HG03460 (cell line): ENCODE measurements around the gene MGAT3.

Experiments
- ATAC-seq: cut with Tn5 transposase; IDR thresholded peaks from one replicate; pipeline ENCODE4 v1.9.1; 2021; ENCODE audit not compliant: unreplicated experiment

MGAT3 gene

DNA sequence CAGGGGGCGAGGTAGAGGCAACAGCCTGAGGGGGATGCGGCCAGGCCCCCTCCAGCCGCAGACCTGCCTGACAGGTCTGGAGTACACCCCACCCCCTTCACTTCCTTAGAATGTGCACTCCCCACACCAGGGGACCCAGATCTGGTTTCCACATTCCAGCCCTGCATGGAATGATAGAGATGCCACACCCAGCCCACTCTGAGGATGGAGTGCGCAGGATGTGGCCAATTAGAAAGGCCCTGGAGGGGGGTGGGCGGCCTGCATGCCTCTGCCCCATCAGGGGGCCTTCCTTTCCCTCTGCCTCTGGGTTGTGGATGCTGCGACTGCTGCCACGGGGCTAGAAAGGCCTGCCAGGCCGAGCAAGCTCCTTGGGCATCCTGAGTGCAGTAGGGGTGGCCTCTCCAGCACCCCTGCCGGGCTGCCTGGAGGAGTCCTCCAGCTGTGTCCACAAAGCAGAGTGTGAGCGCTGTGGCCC is 28.2 kb upstream of the MGAT3 start:
- ATAC-seq = no peak

DNA sequence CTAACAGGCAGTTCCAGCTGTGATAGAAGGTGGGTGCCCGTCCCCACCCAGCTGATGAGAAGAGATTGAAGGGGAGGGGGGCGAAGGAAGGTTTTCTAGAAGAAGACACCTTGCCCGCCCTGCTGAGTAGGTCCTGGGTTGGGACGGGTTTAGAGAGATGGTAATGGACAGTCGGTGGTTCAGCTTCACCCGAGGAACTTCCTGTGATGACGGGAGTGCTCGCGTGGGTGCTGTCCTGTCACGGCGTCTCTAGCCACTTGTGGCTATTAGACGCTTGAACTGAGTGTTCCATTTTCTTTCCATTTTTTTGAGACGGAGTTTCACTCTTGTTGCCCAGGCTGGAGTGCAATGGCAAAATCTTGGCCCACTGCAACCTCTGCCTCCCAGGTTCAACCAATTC is 27.6 kb upstream of the MGAT3 start:
- no peak for ATAC-seq

DNA sequence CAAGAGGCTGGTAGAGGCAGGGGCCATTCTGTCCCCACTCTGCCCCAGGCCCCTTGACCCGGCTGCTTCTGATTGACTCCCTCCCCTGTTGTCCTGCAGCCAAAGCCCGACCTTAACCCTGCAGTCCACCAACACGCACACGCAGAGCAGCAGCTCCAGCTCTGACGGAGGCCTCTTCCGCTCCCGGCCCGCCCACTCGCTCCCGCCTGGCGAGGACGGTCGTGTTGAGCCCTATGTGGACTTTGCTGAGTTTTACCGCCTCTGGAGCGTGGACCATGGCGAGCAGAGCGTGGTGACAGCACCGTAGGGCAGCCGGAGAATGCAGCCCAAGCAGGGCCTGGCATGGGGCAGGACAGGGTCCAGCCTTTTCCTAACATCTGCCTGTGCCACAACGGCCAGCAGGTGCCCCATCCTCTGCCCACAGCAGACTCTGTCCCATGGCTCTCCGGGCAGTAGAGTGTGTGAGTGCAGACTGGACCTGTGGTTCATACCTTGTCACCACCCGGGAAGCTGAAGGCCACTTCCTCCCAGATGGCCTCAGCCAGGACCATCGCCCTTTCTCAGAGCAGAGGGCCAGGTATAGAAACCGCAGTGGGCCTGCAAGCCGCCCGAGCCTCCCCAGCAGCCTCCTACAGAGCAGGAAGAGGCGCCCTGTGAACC is 26.8 kb upstream of the MGAT3 start:
- ATAC-seq = no peak

DNA sequence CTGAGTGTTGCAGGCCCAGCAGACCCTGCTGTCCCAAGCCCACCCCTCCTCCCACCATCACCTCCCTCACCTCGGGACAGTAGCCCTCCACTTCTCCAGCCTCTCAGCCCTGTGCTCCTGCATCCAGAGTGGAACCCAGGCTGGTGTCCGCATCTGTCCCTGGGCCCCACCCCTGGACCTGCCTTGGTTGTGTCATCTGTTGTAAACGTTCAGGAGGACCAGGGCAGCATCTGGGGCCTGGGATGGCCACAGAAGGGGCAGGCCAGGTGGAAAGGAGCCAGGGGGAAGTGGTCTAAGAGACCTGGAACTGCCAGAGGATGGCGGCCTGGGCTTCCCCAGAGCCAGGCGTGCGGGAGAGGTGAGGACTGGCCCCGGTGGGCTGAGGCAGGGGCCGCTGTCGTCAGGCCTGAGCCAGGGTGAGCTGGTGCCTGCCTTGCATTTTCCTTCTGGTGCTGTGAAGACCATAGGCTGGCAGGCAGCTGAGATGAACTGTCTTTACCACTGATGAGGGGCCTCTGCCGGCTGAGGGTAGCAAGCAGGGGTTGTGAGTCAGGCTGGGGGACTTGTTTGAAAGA is 26.1 kb upstream of the MGAT3 start:
- no peak for ATAC-seq

DNA sequence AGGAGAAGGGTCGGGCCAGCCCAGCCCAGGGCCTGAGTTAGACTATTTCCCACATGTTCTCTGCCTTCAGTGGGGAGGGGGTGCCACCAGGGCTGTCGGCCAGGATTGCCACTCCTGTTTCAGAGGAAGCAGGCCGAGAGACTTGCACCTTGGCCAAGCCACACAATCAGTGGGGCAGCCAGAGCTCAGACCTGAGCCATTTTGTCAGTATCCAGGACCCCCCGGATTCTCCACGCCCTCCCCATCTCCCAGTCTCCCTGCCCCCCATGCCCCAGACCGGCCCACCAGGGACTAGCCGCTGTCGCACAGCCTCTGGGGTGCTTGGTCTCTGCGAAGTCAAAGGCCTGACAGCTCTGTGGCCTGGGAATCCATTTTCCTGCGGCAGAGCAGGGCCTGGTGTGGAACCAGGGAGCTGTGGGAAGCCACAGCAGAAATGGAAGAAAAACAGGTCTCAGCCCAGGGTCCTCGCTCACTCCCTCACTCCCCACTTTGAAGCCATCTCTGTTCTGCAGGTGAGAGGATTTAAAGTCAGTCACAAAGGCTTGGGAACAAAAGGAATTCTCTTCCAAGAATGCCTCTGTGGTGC is 25.5 kb upstream of the MGAT3 start:
- no peak for ATAC-seq

DNA sequence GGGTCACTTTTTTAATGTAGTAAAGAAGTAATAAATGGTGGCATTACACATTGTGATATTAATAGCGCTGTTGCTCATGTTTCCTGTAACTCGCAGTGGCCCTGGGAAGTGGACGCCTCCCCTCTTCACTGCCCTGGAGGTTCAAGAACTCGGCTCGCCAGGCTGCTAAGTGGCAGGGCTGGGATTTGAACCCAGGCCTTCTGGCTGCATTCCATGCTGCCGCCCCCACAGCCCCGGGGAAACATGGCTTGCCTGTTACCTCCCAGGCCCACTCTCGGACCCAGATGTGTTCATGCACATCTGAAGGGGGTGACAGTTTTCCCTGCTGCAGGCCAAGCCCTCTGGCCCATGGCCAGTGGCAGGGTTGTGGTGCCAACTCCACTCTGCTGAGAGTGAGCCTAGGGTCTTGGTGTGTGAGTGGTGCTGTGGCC is 25.0 kb upstream of the MGAT3 start:
- no peak for ATAC-seq

DNA sequence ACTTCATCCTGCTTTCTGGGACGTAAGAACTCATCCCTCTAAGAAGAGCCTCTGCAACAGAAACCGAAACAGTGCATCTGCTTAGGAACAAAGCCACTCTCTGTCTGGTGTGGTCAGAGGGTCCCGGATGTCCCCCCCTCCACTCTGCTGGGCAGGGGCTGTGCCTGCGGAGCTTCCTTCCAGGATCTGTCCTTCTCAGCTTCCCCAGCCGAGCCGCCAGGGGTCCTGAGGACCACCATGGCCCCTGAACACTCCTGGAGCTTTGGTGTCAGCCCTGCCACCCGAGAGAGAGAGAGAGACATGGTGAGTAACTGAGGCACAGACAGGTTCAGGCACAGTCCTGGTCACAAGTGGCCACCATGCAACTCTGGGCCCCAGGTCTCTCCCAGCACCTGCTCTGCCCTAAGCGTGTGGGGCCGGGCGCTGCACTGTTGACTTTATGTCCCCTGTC is 24.4 kb upstream of the MGAT3 start:
- no peak for ATAC-seq

DNA sequence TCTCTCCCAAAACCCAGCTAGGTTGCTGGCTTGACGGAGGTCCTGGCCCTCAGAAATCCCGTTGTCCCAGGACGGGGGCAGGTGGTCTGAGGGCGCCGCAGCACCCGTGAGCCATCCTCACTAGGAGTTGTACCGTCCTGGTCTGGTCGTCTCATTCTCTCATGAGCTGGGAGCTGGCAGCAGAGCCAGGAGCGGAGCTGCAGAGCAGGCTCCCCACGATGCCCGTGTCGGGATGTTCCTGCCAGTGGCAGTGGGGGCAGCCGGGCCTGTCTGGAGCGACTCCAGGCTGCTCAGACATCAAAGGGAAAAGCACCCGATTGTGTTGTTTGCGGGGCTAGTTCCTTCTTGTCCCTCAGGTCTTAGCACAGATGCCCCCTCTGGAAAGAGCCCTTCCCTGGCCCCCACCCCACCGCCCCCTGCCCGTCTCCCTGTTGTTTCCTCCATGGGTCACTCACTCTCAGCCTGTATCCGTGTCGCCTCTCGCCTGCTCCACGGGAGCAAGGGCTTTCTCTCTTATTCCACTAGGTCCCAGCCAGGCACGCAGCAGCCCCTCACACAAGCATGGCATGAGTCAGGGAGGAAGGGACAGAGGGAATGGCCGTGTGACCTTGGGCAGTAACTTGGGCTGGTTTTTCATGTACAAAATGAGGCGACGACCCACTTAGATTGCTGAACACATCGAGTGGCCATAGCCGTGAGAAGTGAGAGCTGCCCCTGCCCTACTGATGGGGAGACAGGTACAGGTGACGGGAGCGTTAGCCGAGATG is 23.2 kb upstream of the MGAT3 start:
- no peak for ATAC-seq

DNA sequence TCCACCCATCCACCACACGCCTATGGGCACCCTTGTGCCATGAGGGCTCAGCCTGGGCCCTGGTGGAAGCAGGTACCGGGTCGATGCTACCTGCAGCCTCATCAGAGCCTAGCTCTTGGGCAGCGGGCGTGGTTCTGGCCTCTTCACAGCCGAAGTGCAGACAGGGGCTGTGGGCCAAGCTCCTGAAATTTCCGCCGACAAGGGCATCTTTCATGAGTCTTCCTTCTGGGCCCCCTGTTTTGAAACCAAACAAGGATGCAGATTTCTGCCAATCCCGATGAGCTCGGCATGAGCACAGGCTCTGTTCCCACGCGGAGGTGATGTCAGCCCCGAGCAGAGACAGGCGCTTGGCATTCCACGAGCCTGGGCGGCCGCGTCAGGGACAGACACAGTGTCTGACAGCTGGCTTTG is 22.6 kb upstream of the MGAT3 start:
- ATAC-seq = no peak

DNA sequence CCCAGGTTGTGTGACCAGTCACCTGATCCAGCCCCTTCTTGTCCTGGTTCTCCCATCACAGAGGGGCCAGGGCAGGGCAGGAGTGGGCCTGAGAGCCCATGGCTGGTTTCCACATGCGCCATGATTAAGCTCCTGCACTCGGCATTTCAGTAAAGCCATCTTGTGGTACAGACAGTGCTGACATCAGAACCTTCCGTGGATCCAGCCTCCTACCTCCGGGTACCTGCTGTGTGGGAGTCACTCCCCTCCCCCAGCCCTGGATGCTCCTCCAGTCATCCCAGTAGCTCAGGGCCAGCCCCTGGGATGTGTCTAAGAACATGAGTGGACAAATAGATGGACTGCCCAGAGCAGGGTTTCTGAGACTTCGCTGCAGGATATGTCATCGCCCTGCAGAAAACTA is 22.1 kb upstream of the MGAT3 start:
- ATAC-seq = no peak

DNA sequence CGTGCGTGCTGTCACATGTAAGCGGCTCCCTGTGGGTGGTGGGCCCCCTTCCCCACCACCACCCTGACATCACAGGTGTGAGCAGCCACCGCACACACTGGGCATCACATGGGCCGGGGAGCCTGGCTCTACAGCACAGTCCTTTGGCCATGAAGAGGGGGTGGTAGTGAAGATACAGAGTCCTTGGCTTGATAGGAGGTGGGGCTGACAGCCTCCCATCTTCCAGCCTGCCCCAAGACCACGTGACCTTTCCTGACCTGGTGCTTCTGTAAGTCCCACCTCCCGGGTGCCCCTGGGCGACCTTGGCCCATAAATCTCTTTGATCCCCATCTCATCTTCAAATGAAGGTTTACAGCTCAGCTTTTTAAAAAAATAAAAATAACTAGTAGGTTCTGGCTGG is 21.2 kb upstream of the MGAT3 start:
- ATAC-seq = no peak

DNA sequence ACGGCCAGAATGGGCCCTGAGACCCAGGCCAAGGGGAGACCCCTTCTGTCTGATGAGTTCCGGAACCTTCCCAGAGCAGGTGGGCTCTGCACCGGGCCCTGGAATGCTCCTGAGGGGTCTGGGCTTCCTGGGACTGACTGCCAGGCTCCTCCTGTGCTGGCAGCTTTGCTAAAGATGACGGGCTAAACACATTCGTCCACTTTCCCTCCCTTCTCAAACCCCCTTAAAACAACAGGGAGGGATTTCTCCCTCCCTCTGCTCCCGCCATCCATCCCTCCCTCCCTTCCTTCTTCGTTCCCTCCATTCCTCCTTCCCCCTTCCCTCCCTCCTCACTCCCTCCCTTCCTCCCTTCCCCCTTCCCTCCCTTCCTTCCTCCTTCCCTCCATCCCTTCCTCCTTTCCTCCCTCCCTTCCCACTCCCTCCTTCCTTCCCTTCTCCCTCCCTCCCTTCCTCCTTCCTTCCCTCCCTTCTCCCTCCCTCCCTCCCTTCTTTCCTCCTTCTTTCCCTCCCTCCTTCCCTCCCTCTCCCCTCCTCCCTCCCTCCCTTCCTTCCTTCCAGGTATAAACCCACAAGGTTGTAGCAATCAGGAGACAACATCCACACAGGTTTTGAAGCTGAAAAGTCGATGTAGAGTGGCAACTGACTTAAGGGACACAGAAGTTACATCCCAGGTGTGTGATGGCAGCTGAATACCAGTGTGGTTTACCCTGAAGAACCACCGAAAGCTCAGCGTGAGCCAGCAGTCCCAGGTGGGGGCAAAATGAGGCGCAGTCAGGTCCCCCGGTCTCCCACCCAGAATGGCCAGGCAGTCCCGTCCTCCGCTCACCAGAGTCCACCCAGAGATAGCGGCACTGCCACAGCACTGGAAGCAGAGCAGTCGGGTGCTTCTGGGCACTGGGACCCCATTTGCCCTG is 18.8 kb upstream of the MGAT3 start:
- no peak for ATAC-seq

DNA sequence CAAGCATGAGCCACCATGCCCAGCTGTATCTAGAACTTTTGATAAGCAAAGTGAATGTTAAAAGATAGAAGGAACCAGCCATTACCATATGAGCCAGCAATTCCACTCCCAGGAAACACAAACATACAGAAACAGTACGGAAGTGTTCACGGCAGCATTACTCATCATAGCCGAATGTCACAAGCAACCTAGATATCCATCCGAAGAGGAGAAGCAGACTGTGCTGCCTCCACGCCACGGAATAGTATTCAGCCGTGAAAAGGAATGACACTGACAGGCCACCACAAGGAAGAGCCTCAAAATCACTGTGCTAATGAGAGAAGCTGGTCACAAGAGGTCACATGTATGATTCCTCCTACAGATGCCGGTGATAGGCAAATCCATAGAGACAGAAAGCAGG is 17.6 kb upstream of the MGAT3 start:
- no peak for ATAC-seq

DNA sequence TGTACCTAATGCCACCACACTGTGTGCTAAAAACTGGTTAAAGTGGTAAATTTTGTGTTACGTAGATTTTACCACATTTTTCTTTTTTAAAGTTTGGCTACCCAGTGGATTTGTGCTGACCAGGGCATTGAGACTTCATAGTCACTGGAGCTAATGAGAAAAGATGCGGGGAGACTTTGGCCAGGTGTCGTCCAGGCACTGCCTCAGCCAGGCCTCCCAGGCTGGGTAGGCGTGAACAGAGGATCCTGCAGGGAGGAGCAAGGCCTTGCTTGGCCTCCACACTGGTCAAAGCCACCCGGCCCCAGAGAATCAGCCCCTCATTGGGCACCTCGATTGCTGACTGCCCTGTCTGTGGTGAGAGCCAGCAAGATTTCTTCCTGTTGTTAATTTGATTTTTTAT is 13.4 kb upstream of the MGAT3 start:
- no peak for ATAC-seq

DNA sequence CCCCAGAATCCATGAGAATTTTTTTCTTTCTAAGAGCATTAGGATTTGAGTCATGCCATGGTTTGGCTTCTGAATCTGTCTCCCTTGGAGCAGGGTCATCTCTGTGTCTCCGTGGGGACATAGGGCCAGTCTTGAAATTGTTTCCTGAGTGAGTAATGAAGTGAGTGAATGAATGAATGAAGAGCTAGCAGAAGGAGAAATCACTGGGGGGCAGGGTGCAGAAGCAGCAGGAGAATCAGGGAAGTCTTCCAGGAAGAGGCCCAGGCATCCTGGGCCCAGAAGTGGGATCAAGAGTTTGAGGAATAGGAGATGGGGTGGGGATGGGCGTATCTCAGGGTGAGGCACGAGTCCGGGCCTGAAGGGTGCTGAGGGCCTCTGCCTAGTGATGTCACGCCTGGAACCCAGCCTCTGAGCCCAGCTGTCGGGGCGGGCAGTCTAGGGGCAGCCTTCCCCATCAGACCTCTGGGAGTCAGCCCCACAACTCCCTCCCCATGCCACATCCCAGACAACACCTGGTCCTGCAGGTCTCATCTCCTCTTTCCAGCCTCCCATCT is 12.5 kb upstream of the MGAT3 start:
- ATAC-seq = no peak

DNA sequence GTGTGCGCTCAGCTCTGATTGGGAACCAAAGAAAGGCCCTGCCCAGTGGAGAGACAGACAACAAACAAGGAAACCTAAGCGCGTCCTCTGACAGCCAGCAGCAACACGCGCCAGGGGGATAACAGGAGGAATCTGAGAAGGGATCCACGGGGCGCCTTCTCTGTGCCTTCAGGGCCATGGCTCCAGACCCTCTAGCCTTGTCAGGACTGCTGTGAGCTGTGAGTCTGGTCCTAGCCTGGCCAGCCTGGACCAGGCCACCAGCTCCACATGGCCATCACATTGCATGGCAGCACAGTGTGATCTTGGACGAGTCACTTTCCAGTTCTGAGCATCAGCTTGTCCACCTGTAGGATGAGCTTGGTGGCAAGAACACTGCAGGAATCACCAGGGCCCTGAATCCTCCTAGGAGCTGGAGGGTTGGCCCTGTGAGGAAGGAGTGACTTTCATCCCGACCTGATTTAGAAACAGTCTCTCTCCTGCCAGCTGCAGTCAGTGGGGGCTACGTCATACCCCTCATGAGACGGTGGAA is 11.8 kb upstream of the MGAT3 start:
- ATAC-seq = no peak

DNA sequence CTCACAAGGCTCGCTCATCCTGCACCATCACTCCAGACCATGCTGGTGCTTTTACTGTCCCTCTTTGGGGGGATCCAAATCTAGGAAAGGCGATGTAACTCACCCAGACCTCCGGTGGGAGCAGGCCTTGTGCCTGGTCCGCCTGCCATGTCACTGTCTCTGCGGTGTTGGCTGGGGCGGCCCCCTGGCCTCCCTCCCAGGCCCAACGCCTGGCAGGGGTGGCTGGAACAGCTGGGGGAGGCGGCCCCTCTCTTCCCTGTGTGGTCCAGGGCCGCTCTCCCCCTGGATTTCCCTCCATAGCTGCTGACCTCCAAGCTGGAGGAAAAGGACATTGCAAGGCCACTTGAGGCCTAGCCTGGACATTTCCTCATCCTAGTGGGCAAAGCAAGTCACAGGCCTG is 11.1 kb upstream of the MGAT3 start:
- no peak for ATAC-seq

DNA sequence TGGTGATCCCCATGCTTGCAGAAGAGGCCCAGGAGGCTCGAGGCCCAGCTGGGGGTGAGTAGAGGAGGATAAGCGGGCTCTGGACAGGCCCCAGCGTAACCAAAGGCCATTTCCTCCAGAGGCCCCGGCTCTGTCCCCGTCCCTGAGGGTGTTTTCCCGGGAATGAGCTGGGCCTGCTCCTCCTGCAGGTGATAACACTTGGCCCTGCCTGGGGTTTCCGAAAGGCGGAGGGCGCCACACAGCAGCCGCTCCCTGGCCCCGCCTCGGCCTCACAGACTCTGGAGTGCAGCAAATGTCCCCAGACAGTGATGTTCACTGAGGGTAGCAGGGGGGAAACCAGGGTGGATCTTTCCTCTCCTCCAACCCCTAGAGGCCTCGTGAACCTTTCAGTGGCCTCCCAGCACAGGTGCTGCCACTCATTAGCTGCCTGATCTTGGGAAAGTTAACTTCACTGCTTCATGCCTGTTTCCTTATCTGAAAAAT is 10.5 kb upstream of the MGAT3 start:
- ATAC-seq = peak; percentile 41

DNA sequence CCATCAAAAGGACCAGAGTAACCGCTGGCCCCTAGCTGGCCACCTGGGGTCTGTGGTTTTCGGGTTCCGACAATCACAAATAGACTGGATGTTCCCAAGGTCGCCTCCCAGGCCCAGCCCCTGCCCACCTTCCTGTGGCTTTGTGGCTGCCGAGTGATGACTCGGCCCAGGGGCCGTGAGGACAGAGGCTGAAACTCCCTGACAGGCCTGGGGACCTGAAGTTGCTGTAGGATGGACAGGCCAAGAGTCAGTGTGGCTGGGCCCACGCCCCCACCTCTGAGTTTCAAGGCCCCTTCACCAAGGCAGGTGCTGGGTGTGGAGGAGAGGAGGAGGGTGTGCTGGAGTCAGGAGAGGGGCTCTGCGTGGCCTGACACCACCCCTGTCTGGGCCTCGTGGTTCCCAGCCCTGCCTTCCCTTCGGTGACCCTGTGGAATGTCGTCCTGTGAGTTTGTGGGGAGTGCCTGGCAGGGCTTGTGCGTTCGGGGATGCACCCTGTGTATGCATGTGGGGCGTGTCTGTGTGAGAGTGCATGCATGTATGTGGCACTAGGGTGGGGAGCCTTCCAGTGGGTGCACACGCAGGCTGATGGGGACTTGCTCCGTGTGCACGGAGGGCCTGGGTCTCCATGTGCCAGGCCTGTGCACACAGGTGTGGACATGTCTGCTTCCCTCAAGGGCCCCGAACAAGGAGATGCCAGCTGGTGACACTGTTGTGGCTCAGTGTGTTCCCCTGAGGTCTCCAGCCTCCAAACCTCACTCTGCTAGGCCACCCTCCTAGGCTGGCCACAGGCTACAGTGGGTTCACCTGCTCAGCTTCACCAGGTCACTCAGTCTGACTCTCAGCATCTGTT is 8.4 kb upstream of the MGAT3 start:
- no peak for ATAC-seq
